ENCODE results near the gene PHF13. TPM values are rescaled to one million over a fixed set of nuclear protein-coding genes. Genes with fewer than 3 reads are reported as not detected.
"Not testable (repeated sequence)": the region's sequence is repeated elsewhere in the genome, so short reads cannot be mapped to it uniquely, and the experiment has no call there.

Gene PHF13
- total RNA-seq, 1 donor from 2014 or later = 22.2 TPM

DNA sequence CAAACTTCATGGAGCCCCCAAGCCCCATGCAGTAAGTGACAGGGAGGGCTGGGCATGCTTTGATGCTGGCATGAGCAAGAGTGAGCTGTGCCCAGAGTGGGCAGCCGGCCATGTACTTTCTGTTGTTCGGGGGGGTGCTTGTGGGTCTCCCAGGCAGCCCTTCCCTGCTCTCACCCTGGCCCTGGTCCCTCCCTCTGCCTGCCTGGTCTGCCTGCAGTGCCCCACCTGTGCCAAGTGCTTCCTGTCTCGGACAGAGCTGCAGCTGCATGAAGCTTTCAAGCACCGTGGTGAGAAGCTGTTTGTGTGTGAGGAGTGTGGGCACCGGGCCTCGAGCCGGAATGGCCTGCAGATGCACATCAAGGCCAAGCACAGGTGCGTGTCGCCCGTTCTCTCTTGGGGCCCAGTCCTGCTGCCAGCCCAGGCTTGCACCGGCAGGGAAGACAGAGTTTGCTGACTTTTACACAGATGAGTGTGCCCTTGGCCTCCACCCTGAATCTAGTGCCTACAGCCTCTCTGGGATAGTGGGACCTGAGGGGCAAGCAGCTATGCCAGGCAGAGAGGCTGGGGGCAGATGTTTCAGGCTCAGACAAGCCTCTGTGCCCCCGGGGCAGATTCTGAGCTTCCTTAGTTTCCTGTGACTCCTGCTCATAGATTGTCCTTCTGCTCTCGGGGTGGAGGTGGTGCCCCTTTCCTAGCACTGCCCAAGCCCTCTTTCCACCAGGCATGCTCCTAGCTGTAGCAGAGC, 26.1 kb upstream of the PHF13 start:
- DNase-seq = peak; percentile 86

DNA sequence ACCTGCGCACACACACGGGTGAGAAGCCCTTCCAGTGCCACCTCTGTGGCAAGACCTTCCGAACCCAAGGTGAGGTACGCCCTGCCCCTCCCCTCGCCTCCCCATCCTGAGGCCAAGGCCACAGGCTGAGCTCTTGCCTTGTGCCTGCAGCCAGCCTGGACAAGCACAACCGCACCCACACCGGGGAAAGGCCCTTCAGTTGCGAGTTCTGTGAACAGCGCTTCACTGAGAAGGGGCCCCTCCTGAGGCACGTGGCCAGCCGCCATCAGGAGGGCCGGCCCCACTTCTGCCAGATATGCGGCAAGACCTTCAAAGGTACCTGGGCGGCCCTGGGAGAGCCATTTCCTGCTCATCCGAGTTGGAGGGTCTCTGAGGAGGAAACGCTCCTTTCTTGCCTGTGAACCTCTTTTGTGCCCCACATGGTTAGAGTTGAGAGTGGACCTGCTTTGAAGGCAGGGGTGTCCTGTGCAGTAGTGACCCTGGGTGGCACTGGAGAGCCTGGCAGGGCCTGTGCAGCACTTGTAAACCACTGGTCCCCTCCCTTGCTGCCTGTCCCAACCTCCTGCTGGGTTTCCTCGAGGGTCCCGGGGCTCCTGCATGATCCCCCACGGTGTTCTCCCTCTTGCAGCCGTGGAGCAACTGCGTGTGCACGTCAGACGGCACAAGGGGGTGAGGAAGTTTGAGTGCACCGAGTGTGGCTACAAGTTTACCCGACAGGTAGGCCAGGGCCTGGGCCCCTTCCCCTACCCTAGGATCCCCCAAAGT, 25.2 kb upstream of the PHF13 start:
- no peak for DNase-seq

DNA sequence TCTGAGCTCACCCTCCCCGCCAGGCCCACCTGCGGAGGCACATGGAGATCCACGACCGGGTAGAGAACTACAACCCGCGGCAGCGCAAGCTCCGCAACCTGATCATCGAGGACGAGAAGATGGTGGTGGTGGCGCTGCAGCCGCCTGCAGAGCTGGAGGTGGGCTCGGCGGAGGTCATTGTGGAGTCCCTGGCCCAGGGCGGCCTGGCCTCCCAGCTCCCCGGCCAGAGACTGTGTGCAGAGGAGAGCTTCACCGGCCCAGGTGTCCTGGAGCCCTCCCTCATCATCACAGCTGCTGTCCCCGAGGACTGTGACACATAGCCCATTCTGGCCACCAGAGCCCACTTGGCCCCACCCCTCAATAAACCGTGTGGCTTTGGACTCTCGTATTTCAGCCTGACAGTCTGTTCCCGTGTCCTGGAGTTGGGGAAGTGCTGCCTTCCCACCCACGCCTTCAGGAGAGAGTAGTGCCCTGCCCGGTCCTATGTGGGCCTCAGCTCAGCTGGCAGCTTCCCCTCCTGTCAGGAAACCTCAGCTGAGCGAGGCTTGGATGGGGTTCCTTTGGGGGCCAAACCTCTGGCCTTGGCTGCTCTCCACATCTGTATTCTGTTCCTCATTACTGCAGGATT, 24.5 kb upstream of the PHF13 start:
- DNase-seq = no peak

DNA sequence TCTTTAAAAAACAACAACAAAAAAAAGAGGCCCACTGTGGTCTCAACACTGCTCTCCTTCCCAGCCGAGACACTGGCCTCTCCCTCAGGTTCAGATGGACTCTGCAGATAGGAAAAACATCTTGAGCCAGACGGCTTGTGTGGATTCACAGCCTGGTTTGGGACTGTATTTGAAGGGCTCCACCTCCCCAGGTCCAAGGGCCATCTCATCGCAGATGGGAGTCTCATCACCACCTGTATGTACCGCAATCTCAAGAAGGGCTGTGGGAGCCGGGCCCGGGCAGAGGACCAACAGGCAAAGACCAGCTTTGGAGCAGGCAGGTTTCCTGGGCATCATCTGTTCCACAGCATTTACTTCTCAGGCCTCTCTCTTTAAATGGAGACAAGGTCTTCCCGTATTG, 23.5 kb upstream of the PHF13 start:
- no peak for DNase-seq

DNA sequence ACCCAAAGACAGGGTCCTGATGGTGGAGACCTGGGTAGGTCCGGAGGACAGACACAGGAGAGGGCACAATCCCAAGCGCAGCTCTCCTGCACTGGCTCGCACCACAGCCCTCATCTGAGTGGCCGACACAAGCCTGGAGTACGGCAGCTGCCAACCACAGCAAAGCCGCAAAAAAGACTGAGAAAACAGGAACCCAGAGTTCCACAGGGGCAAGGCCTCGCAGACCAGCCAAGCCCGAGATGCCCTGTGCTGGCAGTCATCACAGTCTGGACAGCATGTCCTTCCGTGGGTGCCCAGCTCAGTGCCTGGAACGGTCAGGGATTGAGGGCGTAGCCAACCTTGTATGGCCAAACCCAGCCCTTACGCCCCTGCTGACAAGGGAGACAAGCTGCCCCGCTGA, 22.3 kb upstream of the PHF13 start:
- no peak for DNase-seq

DNA sequence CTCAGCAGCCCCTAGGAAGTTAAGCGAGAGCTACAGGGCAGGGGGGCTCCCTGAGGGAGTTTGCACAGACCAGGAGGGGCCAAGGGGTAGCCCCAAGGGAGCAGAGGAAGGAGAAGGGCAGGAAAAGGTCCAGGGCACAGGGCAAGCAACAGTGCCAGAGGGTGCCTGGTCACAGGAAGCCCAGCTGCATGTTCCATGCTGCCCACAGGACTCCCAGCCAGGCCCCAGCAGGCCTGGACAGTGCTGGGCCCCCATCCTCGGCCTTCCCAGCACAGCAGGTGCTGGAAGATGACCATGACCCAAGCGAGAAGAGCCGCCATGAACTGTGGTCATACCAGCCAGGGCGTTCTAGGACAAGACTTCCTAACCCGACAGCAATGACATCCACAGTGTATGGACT, 21.9 kb upstream of the PHF13 start:
- no peak for DNase-seq

DNA sequence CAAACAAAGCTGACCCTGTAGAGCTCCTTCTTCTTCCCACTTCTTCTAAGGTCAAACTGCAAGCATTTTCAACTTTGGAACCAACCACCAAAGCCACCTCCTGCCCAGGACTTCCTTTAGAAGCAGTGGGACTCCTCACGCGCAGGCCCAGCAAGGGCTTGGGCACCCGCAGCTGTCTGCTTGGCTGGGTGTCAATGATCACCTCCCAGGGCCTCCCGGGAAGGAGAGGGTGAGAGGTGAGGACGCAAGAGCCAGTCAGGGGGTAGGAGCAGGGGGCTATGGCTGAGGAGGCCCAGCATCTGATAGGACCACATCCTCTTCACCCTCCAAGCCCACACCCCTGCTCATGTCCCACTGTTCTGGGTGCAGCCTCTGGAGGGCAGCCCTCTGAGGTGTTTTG, 21.1 kb upstream of the PHF13 start:
- no peak for DNase-seq

DNA sequence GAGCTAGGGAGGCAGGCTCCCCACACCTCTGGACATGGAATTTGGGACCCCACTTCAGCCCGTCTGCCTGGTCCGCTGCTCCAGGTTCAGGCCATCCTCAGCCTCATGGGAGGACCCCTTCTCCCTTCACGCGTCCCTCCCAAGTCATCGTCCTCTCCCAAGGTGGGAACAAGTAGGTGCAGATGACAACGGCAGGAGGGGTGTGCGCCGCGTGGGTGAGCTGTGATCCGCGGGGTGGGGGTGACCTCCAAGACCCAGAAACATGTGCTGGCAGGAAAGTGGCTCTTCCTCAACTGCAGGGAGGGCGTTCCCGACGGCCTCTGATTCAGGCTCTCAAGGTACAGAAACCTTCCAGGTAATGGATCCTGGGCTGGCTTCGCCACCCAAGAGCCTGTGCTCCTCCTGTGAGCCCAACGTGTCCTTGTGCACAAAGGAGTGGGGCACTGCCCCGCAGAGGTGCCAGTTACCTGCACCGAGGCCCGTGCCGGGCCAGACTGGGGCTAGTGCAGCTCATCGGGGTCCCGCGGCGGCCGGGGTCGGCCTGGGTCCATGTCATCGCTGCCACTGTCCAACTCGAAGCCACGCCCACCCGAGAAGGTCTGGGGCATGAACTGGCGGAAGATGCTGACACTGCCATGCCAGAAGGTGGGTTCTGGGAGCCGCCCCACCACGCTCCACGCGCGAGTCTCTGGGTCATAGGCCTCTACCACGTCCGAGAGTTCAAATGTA, 20.5 kb upstream of the PHF13 start:
- DNase-seq = no peak

DNA sequence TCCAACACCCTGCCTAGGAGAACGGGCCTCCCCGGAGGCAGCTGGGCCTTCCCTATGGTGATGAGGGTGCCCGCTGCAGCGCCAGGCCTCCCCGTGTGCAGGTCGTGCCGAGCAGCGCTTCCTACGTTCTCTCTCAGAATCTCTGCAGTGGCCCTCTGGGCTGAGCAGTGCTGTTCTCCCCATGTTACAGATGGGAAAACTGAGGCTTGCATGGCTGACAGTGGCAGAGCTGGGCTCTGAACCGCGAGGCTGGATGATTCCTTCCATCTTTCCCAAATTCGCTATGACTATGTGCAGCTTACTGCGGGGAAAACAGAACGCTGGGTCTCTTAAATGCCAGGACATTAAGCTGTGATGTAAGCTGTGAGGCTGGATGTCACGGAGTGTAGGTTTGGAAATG, 19.7 kb upstream of the PHF13 start:
- no peak for DNase-seq

DNA sequence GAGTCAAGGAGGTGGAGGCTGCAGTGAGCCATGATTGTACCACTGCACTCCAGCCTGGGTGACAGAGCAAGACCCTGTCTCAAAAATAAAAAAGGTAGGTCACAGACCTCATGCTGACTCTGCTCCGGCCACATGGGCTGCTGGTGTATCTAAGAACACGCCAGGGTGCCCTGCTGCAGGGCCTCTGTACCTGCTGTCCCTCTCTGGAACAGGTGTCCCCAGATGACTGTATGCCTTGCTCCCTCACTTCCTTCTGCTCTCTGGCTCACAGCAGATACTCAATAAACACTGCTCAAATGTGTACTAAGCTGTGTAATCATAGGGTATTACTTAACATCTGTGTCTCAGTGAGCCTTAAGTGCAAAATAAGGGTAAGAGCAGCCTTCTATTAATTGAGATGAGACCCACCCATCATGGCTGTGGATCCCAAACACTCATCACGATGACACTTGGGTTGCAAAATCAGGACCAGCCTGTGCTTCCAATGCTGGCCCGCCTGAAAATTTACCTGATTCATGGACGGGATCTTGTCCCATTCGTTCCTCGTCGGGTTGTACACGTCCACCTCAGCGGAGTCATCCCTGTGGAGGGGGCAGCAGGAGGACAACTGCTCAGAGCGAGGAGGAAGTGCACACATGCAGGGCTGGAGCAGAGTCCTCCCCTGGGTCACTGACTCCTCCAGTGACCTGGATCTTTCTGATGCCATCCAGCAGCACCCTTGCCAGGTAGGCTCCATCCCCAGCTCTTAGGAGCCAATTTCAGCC, 18.4 kb upstream of the PHF13 start:
- DNase-seq = no peak

DNA sequence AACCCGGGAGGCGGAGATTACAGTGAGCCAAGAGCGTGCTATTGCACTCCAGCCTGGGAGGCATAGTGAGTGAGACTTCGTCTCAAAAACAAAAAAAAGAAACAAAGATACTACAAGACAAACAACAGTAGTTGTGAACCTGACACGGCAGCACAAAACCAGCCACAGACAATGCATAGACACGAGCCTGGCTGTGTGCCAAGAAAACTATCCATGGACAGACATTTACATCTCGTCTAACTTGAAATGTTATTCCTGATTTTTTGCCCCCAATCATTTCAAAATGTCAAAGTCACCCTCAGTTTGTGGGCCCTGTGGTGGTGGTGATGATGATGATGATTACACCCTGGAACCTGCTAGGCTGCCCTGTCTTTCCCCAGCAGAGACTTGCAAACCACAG, 17.2 kb upstream of the PHF13 start:
- DNase-seq = no peak

DNA sequence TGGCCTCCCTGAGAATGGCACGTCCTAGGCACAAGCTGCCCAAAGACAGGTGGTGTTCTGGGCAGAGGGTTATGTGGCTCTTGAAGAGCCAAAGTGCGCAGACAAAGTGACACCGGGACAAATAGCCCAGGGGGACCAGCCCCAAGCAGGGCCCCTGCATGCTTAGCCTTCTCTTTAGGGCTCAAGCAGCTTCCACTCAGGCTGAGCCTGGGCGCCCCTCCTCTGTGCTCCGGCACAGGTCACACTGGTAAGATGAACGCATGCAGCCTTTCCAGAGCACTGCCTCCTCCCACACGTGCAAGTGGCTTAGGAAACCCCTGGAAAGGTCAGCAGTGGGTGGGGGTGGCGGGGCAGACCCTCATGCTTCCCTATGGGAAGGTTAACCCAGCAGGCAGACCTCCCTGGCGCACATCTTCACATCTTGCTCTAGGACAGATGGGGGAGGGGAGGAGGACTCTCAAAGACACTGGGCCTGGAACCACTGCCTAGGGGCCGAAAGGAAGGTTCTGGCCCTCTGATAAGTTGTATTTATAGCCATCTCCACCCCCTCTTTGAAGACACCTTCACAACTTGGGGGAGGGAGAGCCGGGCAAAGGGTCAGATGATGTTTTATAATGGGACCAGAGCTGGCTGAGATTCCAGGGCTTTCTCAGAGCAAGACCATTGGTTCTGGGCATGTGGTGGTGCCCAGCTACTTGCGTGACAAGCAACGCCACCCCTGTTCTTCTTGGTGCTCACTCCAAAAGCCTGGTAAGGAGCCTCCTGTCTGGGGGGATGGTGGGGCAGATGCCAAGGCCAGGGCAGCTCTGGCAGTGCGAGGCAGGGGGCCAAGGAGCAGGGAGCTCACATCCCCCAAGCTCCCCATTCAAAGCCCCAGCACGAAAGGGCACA, 16.4 kb upstream of the PHF13 start:
- DNase-seq = no peak

DNA sequence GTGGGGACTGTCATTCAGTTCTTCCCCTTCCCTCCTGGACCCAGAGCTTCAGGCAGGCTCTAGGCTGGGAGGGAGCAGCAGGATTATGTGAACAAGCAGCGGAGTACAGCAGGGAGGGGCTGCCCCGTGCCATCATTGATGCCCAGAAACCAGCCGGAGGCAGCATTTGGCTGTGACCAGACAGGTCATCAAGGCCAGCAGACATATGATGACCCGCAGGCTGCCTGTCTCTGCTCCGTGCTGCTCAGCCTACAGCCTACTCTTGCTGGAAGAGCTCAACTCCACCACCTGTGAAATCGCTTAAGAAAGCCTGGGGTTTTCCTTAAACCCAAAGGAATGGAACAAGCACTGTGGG, 15.8 kb upstream of the PHF13 start:
- no peak for DNase-seq

DNA sequence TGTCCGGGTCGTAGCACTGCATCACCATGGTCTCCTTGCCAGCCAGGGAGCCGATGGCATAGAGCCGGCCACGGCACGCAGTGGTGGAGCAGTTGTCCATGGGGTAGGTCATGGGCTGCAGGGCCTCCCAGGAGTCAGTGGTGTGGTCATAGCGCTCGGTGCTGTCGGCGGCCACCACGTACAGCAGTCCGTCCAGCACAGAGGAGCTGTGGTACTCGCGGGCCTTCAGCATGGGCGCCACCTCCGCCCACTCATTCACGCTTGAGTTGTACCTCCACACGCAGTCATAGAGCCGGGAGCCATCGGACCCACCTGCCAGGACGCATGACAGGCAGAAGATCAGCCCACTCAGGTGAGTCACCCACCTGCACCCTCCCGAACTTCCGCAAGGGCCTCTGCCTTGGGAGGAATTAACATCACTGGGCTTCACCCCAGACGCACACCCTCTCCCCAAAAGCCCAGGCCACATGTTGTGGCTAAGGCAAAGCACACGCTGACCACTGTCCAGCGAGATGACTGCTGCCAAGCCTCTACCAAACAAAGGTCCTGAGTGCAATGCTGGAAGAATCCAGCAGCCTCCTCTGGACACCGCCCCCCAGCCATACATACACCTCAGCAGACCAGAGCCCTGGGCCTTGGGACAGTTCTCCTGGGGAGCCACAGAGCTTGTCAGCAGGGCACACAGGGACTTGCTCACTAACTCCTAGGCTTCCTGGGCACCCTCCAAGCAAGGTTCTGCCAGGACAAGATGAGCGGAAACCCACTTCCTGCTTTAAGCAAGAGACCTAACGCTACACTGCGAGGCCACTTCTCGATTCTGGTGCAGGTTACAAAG, 14.2 kb upstream of the PHF13 start:
- DNase-seq = no peak

DNA sequence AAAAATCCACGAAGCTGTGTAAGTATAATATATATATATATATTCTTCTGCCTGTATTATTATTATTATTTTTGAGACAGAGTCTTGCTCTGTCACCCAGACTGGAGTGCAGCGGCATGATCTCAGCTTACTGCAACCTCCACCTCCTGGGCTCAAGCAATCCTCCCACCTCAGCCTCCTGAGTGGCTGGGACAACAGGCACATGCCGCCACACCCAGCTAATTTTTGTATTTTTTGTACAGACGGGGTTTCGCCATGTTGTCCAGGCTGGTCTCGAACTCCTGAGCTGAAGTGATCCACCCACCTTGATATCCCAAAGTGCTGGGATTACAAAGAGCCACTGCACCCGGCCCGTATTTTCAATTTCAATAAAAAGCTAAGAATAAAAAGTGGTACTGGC, 13.5 kb upstream of the PHF13 start:
- not testable (repeated sequence) for DNase-seq

DNA sequence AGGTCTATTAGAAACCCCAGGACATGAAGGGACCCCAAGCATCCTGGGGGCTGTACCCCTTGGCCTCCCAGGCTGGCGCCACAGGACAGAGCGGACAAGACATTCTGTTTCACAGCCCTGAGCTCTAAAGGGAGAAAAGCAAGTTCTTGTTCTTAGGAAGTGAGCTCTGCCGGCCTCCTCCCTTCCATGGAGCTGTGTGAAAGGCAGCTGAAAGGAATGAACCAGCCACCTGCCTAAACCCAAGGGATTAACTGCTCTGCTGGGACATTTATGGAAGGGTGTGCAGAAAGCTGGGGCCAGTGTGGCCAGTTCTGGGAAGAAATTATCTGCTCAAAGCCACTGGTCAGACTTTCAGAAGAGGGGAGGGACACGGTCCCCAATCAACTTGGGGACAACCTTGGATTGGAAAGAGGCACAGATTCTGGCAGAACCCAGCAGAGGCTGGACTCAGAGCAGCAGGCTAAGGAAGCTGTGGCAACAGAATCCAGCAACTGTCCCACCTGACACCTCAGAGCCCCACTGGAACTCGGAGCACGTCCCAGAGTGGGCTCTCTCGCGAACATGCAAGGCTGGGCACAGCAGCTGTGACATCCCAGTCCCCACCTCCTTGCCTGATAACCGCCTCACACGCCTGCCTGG, 13.0 kb upstream of the PHF13 start:
- DNase-seq = peak; percentile 69

DNA sequence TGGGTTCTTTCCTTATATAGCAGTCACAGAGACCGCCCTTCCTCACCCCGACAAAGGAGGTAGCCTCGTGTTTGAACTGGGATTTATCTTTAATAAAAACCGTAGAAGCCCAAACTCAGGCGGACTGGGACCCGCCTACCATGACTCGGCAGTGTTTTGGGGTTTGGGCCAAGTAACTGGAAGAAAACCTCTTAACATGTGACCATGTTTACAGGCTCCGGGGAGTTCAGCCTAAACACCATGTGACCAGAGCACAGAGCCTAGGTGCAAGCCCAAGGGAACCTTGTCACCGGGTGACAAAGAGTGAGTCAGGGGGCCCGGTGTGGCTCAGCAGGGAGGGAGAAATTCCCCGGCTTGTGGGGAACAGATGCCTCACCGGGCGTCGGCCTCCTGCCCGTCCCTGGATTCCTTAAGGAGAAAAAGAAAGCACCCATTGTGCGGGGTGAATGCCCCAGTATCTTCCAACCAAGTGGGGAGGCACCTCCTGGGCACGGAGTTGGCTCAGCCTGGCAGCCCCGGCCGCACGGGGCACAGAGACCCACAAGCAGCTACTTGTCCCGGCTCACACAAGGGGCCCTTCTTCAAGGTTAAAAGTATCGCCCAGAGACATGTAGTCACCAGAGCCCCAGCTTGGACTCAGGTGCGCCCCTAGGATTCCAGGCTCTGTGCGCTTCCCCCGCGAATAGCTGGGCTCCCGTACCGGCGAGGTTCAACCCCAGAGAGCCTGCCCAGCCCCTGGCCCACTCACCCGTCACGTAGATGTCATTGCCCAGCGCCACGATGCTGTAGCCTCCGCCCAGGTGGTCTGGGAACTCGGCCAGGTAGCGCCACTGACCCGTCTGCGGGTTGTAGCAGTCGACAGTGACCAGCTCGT, 12.2 kb upstream of the PHF13 start:
- peak; percentile 79 for DNase-seq

DNA sequence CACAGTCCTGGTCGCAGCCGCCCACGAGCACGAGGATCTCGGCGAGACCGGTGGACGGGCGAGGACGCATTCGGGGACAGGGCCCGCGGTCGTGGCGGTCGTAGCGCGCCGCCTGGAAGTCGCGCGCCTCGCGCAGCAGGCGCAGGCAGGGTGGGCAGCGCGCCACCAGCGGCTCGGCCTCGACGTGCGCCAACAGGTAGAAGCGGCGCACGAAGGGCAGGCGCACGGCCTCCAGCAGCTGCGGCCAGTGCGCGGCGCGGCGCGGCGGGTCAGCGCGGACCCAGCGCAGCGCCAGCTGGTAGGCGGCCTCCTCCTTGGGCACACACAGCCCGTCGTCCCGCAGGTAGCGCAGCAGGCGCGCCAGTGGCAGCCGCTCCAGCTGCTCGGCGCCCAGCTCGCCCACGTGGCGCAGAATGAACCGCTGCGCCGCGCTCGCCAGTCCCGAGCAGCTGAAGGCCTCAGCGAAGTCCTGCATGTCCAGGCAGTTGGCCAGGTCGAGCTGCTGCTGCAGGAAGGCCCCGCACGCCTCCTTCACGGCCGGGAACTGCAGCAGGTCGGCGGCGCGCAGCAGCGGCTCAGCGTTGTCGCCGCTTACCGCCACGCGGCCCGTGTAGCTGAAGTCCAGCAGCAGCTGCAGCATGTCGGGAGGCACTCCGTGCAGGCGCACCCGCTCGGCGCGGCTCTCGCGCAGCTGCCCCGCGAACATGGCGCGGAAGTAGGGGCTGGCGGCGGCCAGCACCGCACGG, 11.4 kb upstream of the PHF13 start:
- DNase-seq = no peak

Measured in tongue (tissue), 2 donors.